H1 (cell line): ENCODE data around the gene SHOC1. TPM values are rescaled to one million over a fixed set of nuclear protein-coding genes. Genes with fewer than 3 reads are reported as not detected.

ENCODE experiments used
- BCL11A ChIP-seq, 2 experiments: IDR thresholded peaks; one replicate each; pipeline ENCODE4 v1.6.1; 2011; ENCODE audit warnings: low read depth in 2 of 2, low read length in 2 of 2, mild to moderate bottlenecking in 2 of 2
- BRCA1 ChIP-seq: IDR thresholded peaks from 2 replicates; pipeline ENCODE4 v1.6.1; 2012; ENCODE audit warnings: low read depth, low read length, improper control_type of control experiment
- KDM5A ChIP-seq: fragments of 200-600 bp; IDR thresholded peaks from 2 replicates; pipeline ENCODE4 v1.7.1; 2012; ENCODE audit warnings: mild to moderate bottlenecking, low read length, inconsistent platforms, mixed read lengths
- NRF1 ChIP-seq: IDR thresholded peaks from 2 replicates; pipeline ENCODE4 v1.6.1; 2011; ENCODE audit warnings: mild to moderate bottlenecking, low read depth, low read length, improper control_type of control experiment
- SP1 ChIP-seq: IDR thresholded peaks from 2 replicates; pipeline ENCODE4 v1.6.1; 2011; ENCODE audit warnings: low read depth, low read length
- SUZ12 ChIP-seq: fragments of 200-600 bp; sonication (generic); IDR thresholded peaks from 2 replicates; pipeline ENCODE4 v1.6.1; 2012; ENCODE audit warnings: mild to moderate bottlenecking, inconsistent platforms, low read length, moderate library complexity, mixed read lengths
- polyA plus RNA-seq, 7 experiments: library from polyadenylated mRNA; depleted of rRNA in 3 of 7; stranded (reverse) in 5 of 7; unstranded in 2 of 7; fragments of >200 nt in 5 of 7; fragments of 200-250 nt in 2 of 7; gene quantifications; 1 replicate in 5 of 7; 2 replicates in 1 of 7; 4 replicates in 1 of 7; pipeline versions ENCODE4 v1.2.1 to v1.2.3, GENCODE V29; 2011 to 2013; ENCODE audit warnings: missing spikeins in 2 of 7, mixed read lengths in 2 of 7
- total RNA-seq: library from RNA; stranded (reverse); fragmentation: NEBNext Ultra II Directional; extraction: Animal tissue kit (Norgen Biotek cat#: 25700); gene quantifications from 2 replicates; pipeline ENCODE4 v1.2.1, GENCODE V29; 2021
- TF ChIP-seq, protein P1 (sequence below): IDR thresholded peaks from 2 replicates; pipeline ENCODE4 v1.6.1; 2011; ENCODE audit warnings: low read depth, mild to moderate bottlenecking, low read length; ENCODE audit not compliant: insufficient read depth
- TF ChIP-seq, protein P2 (sequence below): IDR thresholded peaks from 2 replicates; pipeline ENCODE4 v1.6.1; 2011; ENCODE audit warnings: low read length, improper control_type of control experiment
- TF ChIP-seq, protein P3 (sequence below): IDR thresholded peaks from 2 replicates; pipeline ENCODE4 v1.6.1; 2012; ENCODE audit warnings: inconsistent platforms

The SHOC1 gene
- total and polyA plus RNA-seq, 2 of the 8 experiments (the other 6 are each of a cell fraction or from before 2014, with no cell fraction given) = not detected

DNA sequence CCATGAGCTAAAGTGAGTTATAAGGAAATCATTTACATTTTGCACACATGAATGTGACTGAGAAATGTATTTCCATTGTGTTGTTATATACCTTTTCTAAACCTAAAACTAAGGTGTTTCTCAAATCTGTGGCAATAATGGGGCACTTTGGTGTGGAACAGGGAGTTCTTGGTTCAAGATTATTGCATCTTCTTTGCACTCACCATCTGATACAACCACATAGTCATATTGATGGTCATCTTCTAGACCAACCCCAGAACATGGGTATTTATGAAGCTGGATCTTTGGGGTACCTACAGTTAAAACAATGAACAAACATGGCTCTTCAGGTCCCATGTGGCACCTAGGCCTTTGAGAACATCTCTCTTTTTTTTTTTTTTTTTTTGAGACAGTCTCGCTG, 24.6 kb upstream of the SHOC1 start (continued):
- TF ChIP-seq BCL11A (IDR thresholded peaks at IDR 0.05; ENCODE audit: low read depth in 2 of 2, low read length in 2 of 2) (no peak), NRF1 (no peak), SP1 (no peak), KDM5A (no peak), BRCA1 (no peak), SUZ12 (no peak)
- TF ChIP-seq, protein P1, sequence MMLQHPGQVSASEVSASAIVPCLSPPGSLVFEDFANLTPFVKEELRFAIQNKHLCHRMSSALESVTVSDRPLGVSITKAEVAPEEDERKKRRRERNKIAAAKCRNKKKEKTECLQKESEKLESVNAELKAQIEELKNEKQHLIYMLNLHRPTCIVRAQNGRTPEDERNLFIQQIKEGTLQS = no peak
- TF ChIP-seq, protein P2, sequence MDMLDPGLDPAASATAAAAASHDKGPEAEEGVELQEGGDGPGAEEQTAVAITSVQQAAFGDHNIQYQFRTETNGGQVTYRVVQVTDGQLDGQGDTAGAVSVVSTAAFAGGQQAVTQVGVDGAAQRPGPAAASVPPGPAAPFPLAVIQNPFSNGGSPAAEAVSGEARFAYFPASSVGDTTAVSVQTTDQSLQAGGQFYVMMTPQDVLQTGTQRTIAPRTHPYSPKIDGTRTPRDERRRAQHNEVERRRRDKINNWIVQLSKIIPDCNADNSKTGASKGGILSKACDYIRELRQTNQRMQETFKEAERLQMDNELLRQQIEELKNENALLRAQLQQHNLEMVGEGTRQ = no peak
- TF ChIP-seq, protein P3, sequence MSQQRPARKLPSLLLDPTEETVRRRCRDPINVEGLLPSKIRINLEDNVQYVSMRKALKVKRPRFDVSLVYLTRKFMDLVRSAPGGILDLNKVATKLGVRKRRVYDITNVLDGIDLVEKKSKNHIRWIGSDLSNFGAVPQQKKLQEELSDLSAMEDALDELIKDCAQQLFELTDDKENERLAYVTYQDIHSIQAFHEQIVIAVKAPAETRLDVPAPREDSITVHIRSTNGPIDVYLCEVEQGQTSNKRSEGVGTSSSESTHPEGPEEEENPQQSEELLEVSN = no peak
